Measurements from ENCODE around the gene TTC38. TPM values are rescaled to one million over a fixed set of nuclear protein-coding genes. Genes with fewer than 3 reads are reported as not detected.

Gene TTC38
- total RNA-seq, 1 donor from 2014 or later, result 55.3 TPM

DNA sequence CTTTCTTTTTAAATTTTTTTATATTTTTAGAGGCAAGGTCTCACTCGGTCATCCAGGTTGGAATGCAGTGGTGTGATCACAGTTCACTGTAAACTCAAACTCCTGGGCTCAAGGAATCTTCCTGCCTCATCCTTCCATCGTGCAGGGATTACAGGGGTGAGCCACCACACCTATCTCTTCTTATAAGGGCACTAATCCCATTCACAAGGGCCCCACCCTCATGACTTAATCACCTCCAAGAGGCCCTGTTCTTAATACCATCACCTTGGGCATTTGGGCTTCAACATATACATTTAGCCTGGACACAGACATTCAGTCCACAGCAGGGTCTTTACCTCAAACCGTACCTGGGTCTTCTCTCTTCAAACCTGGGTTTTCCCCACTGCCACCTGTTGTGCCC, 24.4 kb downstream of the TTC38 start:
- intact Hi-C loops (cut with DNase I), result no loop called here
- TF ChIP-seq, protein P1, sequence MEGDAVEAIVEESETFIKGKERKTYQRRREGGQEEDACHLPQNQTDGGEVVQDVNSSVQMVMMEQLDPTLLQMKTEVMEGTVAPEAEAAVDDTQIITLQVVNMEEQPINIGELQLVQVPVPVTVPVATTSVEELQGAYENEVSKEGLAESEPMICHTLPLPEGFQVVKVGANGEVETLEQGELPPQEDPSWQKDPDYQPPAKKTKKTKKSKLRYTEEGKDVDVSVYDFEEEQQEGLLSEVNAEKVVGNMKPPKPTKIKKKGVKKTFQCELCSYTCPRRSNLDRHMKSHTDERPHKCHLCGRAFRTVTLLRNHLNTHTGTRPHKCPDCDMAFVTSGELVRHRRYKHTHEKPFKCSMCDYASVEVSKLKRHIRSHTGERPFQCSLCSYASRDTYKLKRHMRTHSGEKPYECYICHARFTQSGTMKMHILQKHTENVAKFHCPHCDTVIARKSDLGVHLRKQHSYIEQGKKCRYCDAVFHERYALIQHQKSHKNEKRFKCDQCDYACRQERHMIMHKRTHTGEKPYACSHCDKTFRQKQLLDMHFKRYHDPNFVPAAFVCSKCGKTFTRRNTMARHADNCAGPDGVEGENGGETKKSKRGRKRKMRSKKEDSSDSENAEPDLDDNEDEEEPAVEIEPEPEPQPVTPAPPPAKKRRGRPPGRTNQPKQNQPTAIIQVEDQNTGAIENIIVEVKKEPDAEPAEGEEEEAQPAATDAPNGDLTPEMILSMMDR (IDR thresholded peaks at IDR 0.05), result no peak
- no peak for DNase-seq (ENCODE audit: low spot score in 2 of 2)
- H3K36me3 ChIP-seq, result peaks cover 18 to 58% of the 10 kb centered on the region in 2 donors
- no peaks in the 10 kb centered on the region for H3K27me3 ChIP-seq
- no peaks in the 10 kb centered on the region for H3K9me3 ChIP-seq
- H3K4me1 ChIP-seq, result peaks cover 0 to 12% of the 10 kb centered on the region in 2 donors
- no peak overlapping the region for H3K27ac ChIP-seq
- no peak overlapping the region for H3K4me3 ChIP-seq

GRCh38 chr22:46292732-46293131, 24.9 kb downstream of the TTC38 start:
- Histone ChIP-seq H3K36me3 (peaks cover 18 to 56% of the 10 kb centered on the region in 2 donors), H3K9me3 (no peaks in the 10 kb centered on the region), H3K4me3 (no peak overlapping the region), H3K27ac (no peak overlapping the region), H3K4me1 (peaks cover 0 to 14% of the 10 kb centered on the region in 2 donors), H3K27me3 (no peaks in the 10 kb centered on the region)
- DNase-seq (ENCODE audit: low spot score in 2 of 2), result no peak
- intact Hi-C loops (cut with DNase I), result no loop called here
- TF ChIP-seq, protein P1 (IDR thresholded peaks at IDR 0.05), result no peak

DNA sequence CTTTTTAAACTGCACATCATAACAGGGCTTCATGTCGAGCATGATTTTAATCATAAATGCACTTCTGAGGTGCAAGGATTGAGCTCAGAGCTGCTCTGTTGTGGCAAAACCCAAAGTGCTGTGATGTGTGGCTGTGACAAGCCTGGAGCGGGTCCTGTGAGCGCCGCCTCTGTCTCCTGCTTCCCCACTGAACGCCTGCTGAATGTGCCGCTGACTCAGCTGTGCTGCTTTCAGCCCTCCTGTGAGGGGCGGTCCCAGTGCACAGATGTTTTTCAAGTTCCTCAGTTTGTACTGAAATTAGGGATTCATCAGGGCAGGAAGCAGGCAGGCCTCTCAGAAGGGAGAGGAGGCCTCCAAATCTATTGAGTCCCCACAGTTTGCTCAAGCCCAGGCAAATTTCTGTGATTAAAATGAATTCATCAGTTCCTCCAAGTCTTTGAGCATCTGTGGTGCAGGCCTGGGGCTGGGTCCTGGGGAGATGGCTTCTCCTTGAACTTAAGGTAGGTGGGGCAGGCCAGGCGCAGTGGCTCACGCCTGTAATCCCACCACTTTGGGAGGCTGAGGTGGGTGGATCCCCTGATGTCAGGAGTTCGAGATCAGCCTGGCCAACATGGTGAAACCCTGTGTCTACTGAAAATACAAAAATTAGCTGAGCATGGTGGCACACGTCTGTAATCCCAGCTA, 25.9 kb downstream of the TTC38 start:
- Histone ChIP-seq H3K4me3 (no peak overlapping the region), H3K4me1 (peaks cover 0 to 14% of the 10 kb centered on the region in 2 donors), H3K27me3 (no peaks in the 10 kb centered on the region), H3K9me3 (no peaks in the 10 kb centered on the region), H3K36me3 (peaks cover 18 to 49% of the 10 kb centered on the region in 2 donors), H3K27ac (peak overlapping the region in 1 of 2 donors; percentile 42)
- TF ChIP-seq, protein P1 (IDR thresholded peaks at IDR 0.05), result no peak
- intact Hi-C loops (cut with DNase I), result no loop called here
- DNase-seq (ENCODE audit: low spot score in 2 of 2), result peak in 1 of 2 donors; percentile 76

DNA sequence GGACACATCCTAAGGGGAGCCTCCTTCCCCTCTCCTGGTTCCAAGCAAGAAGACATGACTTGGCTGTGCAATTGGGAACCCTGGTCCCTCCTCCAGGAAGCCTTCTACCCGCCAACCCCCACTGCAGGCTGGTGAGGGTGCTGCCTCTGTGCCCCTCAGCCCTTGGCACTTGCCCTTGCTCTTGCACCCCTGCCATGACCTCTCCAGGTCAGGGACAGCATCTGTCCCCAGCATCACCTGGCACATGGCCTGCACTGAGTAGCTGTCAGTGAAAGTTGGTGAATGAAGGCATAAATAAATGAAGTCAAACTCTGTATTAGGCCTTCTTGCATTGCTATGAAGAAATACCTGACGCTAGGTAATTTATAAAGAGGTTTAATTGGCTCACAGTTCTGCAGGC, 27.0 kb downstream of the TTC38 start:
- intact Hi-C loops (cut with DNase I), result no loop called here
- peaks cover 0 to 14% of the 10 kb centered on the region in 2 donors for H3K4me1 ChIP-seq
- peaks cover 18 to 39% of the 10 kb centered on the region in 2 donors for H3K36me3 ChIP-seq
- peak overlapping the region in 1 of 2 donors; percentile 87 for H3K27ac ChIP-seq
- H3K27me3 ChIP-seq, result no peaks in the 10 kb centered on the region
- H3K9me3 ChIP-seq, result no peaks in the 10 kb centered on the region
- peak in 1 of 2 donors; percentile 59 for DNase-seq (ENCODE audit: low spot score in 2 of 2)
- H3K4me3 ChIP-seq, result no peak overlapping the region
- TF ChIP-seq, protein P1 (IDR thresholded peaks at IDR 0.05), result no peak

GRCh38 chr22:46295277-46295971, 27.6 kb downstream of the TTC38 start:
- Histone ChIP-seq H3K4me3 (peak overlapping the region; percentile 64 to 69), H3K36me3 (peaks cover 18 to 35% of the 10 kb centered on the region in 2 donors), H3K4me1 (peaks cover 0 to 14% of the 10 kb centered on the region in 2 donors), H3K9me3 (no peaks in the 10 kb centered on the region), H3K27ac (peak overlapping the region; percentile 87 to 95), H3K27me3 (no peaks in the 10 kb centered on the region)
- intact Hi-C loops (cut with DNase I), result no loop called here
- DNase-seq (ENCODE audit: low spot score in 2 of 2), result peak in 1 of 2 donors; percentile 56
- TF ChIP-seq, protein P1 (IDR thresholded peaks at IDR 0.05), result no peak

All from ascending aorta (tissue), 2 donors.